H1 (cell line): ENCODE results near the gene ESRRB. TPM values are rescaled to one million over a fixed set of nuclear protein-coding genes. Genes with fewer than 3 reads are reported as not detected.
A peak's percentile ranks its signal among the peaks of the same experiment; 100 is the strongest.

Experiments used
- CTCF ChIA-PET: fragments of 300-600 bp; sonication (Branson Sonifier 250); formaldehyde crosslinking; loops from one replicate; lab custom pipeline; 2021; ENCODE audit not compliant: partially characterized antibody; lab: Charles Lee
- POLR2A ChIA-PET: fragments of 300-600 bp; sonication (Branson Sonifier 250); formaldehyde crosslinking; loops from one replicate; lab custom pipeline; 2021; ENCODE audit warnings: inconsistent platforms; ENCODE audit not compliant: partially characterized antibody; lab: Charles Lee
- DNase-seq, 2 experiments: peaks; one replicate each; pipeline versions ENCODE4 v3.0.0 to v3.0.0-alpha.2; 2010 to 2022; ENCODE audit warnings: low spot score in 2 of 2, low read depth in 1 of 2, mixed read lengths in 1 of 2
- FAIRE-seq: peaks from 2 replicates; lab custom pipeline; 2011; peaks lifted over from hg19 to GRCh38; lab: Jason Lieb, UNC
- H2AFZ ChIP-seq: 2 replicates; pipeline ENCODE4 v1.8.1; 2012; ENCODE audit warnings: low read length, inconsistent platforms
- H2AK5ac ChIP-seq: 2 replicates; pipeline ENCODE4 v1.6.1; 2013; ENCODE audit warnings: low read depth, low read length
- H2BK120ac ChIP-seq: replicated peaks from 2 replicates; pipeline ENCODE3; 2013; ENCODE audit warnings: low read depth, low read length, inconsistent platforms
- H2BK12ac ChIP-seq: 2 replicates; pipeline ENCODE4 v1.6.1; 2013; ENCODE audit warnings: low read depth, low read length
- H2BK15ac ChIP-seq: 2 replicates; pipeline ENCODE4 v1.6.1; 2013; ENCODE audit warnings: low read length
- H2BK20ac ChIP-seq: 2 replicates; pipeline ENCODE4 v1.6.1; 2013; ENCODE audit warnings: low read length
- H2BK5ac ChIP-seq: 2 replicates; pipeline ENCODE4 v1.6.1; 2013; ENCODE audit warnings: low read depth, low read length
- H3K14ac ChIP-seq: 2 replicates; pipeline ENCODE4 v1.6.1; 2013; ENCODE audit warnings: inconsistent platforms; ENCODE audit not compliant: insufficient read length
- H3K18ac ChIP-seq: 2 replicates; pipeline ENCODE4 v1.6.1; 2013; ENCODE audit warnings: low read length; ENCODE audit errors: extremely low read depth
- H3K23ac ChIP-seq: 2 replicates; pipeline ENCODE4 v1.6.1; 2013; ENCODE audit warnings: inconsistent platforms; ENCODE audit not compliant: insufficient read length
- H3K23me2 ChIP-seq: 2 replicates; pipeline ENCODE4 v1.6.1; 2013; ENCODE audit warnings: low read depth, low read length
- H3K27ac ChIP-seq: 2 replicates; pipeline ENCODE4 v1.6.1; 2011; ENCODE audit warnings: low read depth, low read length, inconsistent platforms
- H3K27me3 ChIP-seq, 4 experiments: replicated peaks in 1 of 4; 1 replicate in 1 of 4; 2 replicates in 3 of 4; pipeline versions ENCODE4 v1.6.1 to v1.8.1; 2011 to 2013; ENCODE audit warnings: low read length in 3 of 4, mild to moderate bottlenecking in 3 of 4, inconsistent platforms in 2 of 4, mixed read lengths in 2 of 4, moderate library complexity in 1 of 4; ENCODE audit not compliant: control insufficient read depth in 3 of 4, insufficient read depth in 3 of 4; ENCODE audit errors: extremely low read depth in 1 of 4
- H3K36me3 ChIP-seq, 4 experiments: 2 replicates each; pipeline versions ENCODE4 v1.6.1 to v1.8.1; 2011 to 2013; ENCODE audit warnings: mild to moderate bottlenecking in 4 of 4, low read length in 3 of 4, moderate library complexity in 2 of 4, control low read depth in 1 of 4, inconsistent platforms in 1 of 4; ENCODE audit not compliant: insufficient read depth in 4 of 4, control insufficient read depth in 2 of 4
- H3K4ac ChIP-seq: replicated peaks from 2 replicates; pipeline ENCODE3; 2013; ENCODE audit warnings: low read length, low read depth, mixed read lengths, inconsistent platforms; ENCODE audit not compliant: insufficient read length
- H3K4me1 ChIP-seq, 4 experiments: replicated peaks in 1 of 4; 1 replicate in 1 of 4; 2 replicates in 3 of 4; pipeline versions ENCODE4 v1.6.1 to v1.8.1; 2011 to 2013; ENCODE audit warnings: low read length in 3 of 4, inconsistent platforms in 2 of 4, mixed read lengths in 1 of 4; ENCODE audit not compliant: insufficient read depth in 4 of 4, control insufficient read depth in 3 of 4
- H3K4me2 ChIP-seq, 2 experiments: 2 replicates each; pipeline versions ENCODE4 v1.6.1 to v1.8.1; 2011 to 2013; ENCODE audit warnings: low read depth in 2 of 2, low read length in 2 of 2, control low read depth in 1 of 2, inconsistent platforms in 1 of 2, mild to moderate bottlenecking in 1 of 2; ENCODE audit not compliant: insufficient read depth in 1 of 2
- H3K4me3 ChIP-seq, 4 experiments: fragments of 200-600, 300-600 bp in 1 of 4; sonication (generic), shearing (Covaris generic), sonication (Bioruptor Twin) in 1 of 4; 2 replicates each; pipeline versions ENCODE4 v1.5.1 to v1.8.1; 2011 to 2016; ENCODE audit warnings: low read length in 4 of 4, low read depth in 3 of 4, control low read depth in 2 of 4, inconsistent platforms in 2 of 4, mild to moderate bottlenecking in 2 of 4, mixed read lengths in 1 of 4, moderate library complexity in 1 of 4; ENCODE audit not compliant: insufficient read depth in 2 of 4; ENCODE audit errors: extremely low read depth in 1 of 4
- H3K56ac ChIP-seq: replicated peaks from 2 replicates; pipeline ENCODE3; 2013; ENCODE audit warnings: low read depth, mild to moderate bottlenecking, mixed read lengths, low read length, inconsistent platforms; ENCODE audit not compliant: insufficient read length
- H3K79me1 ChIP-seq: 2 replicates; pipeline ENCODE4 v1.6.1; 2013; ENCODE audit warnings: low read depth, low read length, control low read depth
- H3K79me2 ChIP-seq, 2 experiments: 2 replicates each; pipeline versions ENCODE4 v1.6.1 to v1.8.1; 2012 to 2013; ENCODE audit warnings: low read length in 2 of 2, mild to moderate bottlenecking in 2 of 2, inconsistent platforms in 1 of 2; ENCODE audit not compliant: insufficient read depth in 2 of 2, control insufficient read depth in 1 of 2
- H3K9ac ChIP-seq, 4 experiments: replicated peaks in 1 of 4; 1 replicate in 1 of 4; 2 replicates in 3 of 4; pipeline versions ENCODE4 v1.6.1 to v1.8.1; 2011 to 2013; ENCODE audit warnings: low read depth in 3 of 4, low read length in 3 of 4, control low read depth in 2 of 4, mild to moderate bottlenecking in 2 of 4, moderate library complexity in 2 of 4, inconsistent platforms in 1 of 4; ENCODE audit errors: extremely low read depth in 1 of 4
- H3K9me3 ChIP-seq, 2 experiments: 2 replicates each; pipeline versions ENCODE4 v1.6.1 to v1.8.1; 2012 to 2013; ENCODE audit warnings: mild to moderate bottlenecking in 2 of 2, moderate library complexity in 2 of 2, control low read depth in 1 of 2, inconsistent platforms in 1 of 2, low read depth in 1 of 2, low read length in 1 of 2, mixed read lengths in 1 of 2; ENCODE audit not compliant: insufficient read depth in 2 of 2
- H4K20me1 ChIP-seq, 2 experiments: replicated peaks in 1 of 2; 2 replicates each; pipeline versions ENCODE3 to v1.8.1; 2011 to 2013; ENCODE audit warnings: inconsistent platforms in 2 of 2, low read length in 2 of 2, mild to moderate bottlenecking in 1 of 2; ENCODE audit not compliant: insufficient read depth in 2 of 2, control insufficient read depth in 1 of 2
- H4K5ac ChIP-seq: 2 replicates; pipeline ENCODE4 v1.6.1; 2013; ENCODE audit warnings: low read length, low read depth, mixed read lengths, inconsistent platforms; ENCODE audit not compliant: insufficient read length
- H4K8ac ChIP-seq: 2 replicates; pipeline ENCODE4 v1.8.0; 2013; ENCODE audit warnings: mild to moderate bottlenecking, moderate library complexity, low read length, inconsistent platforms; ENCODE audit not compliant: insufficient read depth; ENCODE audit errors: extremely low read depth
- H4K91ac ChIP-seq: replicated peaks from 2 replicates; pipeline ENCODE3; 2013; ENCODE audit warnings: low read length, mixed read lengths, inconsistent platforms; ENCODE audit not compliant: insufficient read length
- BACH1 ChIP-seq: IDR thresholded peaks from 2 replicates; pipeline ENCODE4 v1.6.1; 2012; ENCODE audit warnings: low read length, improper control_type of control experiment
- CTCF ChIP-seq, 3 experiments: IDR thresholded peaks; 1 replicate in 2 of 3; 2 replicates in 1 of 3; pipeline versions ENCODE4 v1.5.1 to v1.6.1; 2011; ENCODE audit warnings: low read length in 3 of 3, mild to moderate bottlenecking in 3 of 3, inconsistent platforms in 2 of 3, low read depth in 1 of 3, moderate library complexity in 1 of 3; ENCODE audit not compliant: insufficient read depth in 1 of 3; ENCODE audit errors: control extremely low read depth in 1 of 3
- KDM1A ChIP-seq: fragments of 200-600, 300-600 bp; sonication (generic); IDR thresholded peaks from 2 replicates; pipeline ENCODE4 v1.7.1; 2016; ENCODE audit warnings: mild to moderate bottlenecking, low read length, borderline replicate concordance
- POLR2A ChIP-seq, 2 experiments: IDR thresholded peaks; 1 replicate in 1 of 2; 2 replicates in 1 of 2; pipeline ENCODE4 v1.6.1; 2011; ENCODE audit warnings: low read depth in 2 of 2, low read length in 2 of 2, mild to moderate bottlenecking in 2 of 2; ENCODE audit errors: control extremely low read depth in 1 of 2
- RAD21 ChIP-seq, 2 experiments: IDR thresholded peaks in 1 of 2; conservative IDR thresholded peaks in 1 of 2; 2 replicates each; pipeline ENCODE4 v1.6.1; 2011; ENCODE audit warnings: low read depth in 2 of 2, low read length in 2 of 2, improper control_type of control experiment in 1 of 2, inconsistent platforms in 1 of 2, mild to moderate bottlenecking in 1 of 2, moderate library complexity in 1 of 2
- WGBS, 2 experiments: shearing (Covaris generic) in 1 of 2; methylation state at CpG; one replicate each; pipeline versions ENCODE4 v1.1.6 to v1.1.7; 2013 to 2015; ENCODE audit warnings: low lambda C conversion rate in 2 of 2, mixed read lengths in 2 of 2, inconsistent platforms in 1 of 2, low coverage in 1 of 2, missing lambda C conversion rate in 1 of 2; ENCODE audit not compliant: insufficient replicate concordance in 2 of 2, insufficient coverage in 1 of 2, insufficient read length in 1 of 2; ENCODE audit errors: extremely low coverage in 1 of 2, missing lambda C conversion rate in 1 of 2; 5-methylcytosine and 5-hydroxymethylcytosine counted together
- polyA plus RNA-seq, 7 experiments: library from polyadenylated mRNA; depleted of rRNA in 3 of 7; stranded (reverse) in 5 of 7; unstranded in 2 of 7; fragments of >200 nt in 5 of 7; fragments of 200-250 nt in 2 of 7; gene quantifications; 1 replicate in 5 of 7; 2 replicates in 1 of 7; 4 replicates in 1 of 7; pipeline versions ENCODE4 v1.2.1 to v1.2.3, GENCODE V29; 2011 to 2013; ENCODE audit warnings: missing spikeins in 2 of 7, mixed read lengths in 2 of 7
- total RNA-seq: library from RNA; stranded (reverse); fragmentation: NEBNext Ultra II Directional; extraction: Animal tissue kit (Norgen Biotek cat#: 25700); gene quantifications from 2 replicates; pipeline ENCODE4 v1.2.1, GENCODE V29; 2021

The ESRRB gene
- total and polyA plus RNA-seq, 2 of the 8 experiments (the other 6 are each of a cell fraction or from before 2014, with no cell fraction given): 0.29 to 0.45 TPM

GRCh38 chr14:76497550-76498462 is 121.9 kb downstream of the ESRRB start:
- no peaks in the 10 kb centered on the region for H4K20me1 ChIP-seq
- H3K14ac ChIP-seq: no peak overlapping the region
- H4K5ac ChIP-seq: no peak overlapping the region
- peak; percentile 46 to 51 (median 47) for TF ChIP-seq CTCF (IDR thresholded peaks at IDR 0.05; ENCODE audit: control extremely low read depth in 1 of 3, insufficient read depth in 1 of 3, low read depth in 1 of 3, low read length in 3 of 3)
- TF ChIP-seq POLR2A (IDR thresholded peaks at IDR 0.05; ENCODE audit: control extremely low read depth in 1 of 2, low read depth in 2 of 2, low read length in 2 of 2): no peak
- TF ChIP-seq KDM1A: peak; percentile 92; the same call in 1 of the 2 replicates
- no peak for TF ChIP-seq BACH1
- peak; percentile 67 to 73 for TF ChIP-seq RAD21 (IDR thresholded peaks at IDR 0.05 in 1 of 2, conservative IDR thresholded peaks at IDR 0.05 in 1 of 2; ENCODE audit: low read depth in 2 of 2, low read length in 2 of 2)
- no peak overlapping the region for H3K4me2 ChIP-seq
- no peak overlapping the region for H2AFZ ChIP-seq
- no peak overlapping the region for H2BK15ac ChIP-seq
- no peaks in the 10 kb centered on the region for H3K9me3 ChIP-seq
- no peak overlapping the region for H2AK5ac ChIP-seq
- no peak overlapping the region for H2BK12ac ChIP-seq
- CTCF ChIA-PET: interaction anchor here (0.5 to 6.9 kb wide), 26 partner anchors 12 to 447 kb away, joined by 3 to 87 read pairs (median 4); no protein-coding TSS in a partner anchor
- no peak overlapping the region for H3K27ac ChIP-seq
- no peaks in the 10 kb centered on the region for H3K4me1 ChIP-seq
- 88% methylated on average over 18 of the region's 19 CpGs; no CpG with 5 or more reads in 1 of the 2 experiments for WGBS, 2 experiments
- H4K8ac ChIP-seq: no peak overlapping the region
- H3K23ac ChIP-seq: no peak overlapping the region
- H3K4me3 ChIP-seq: no peak overlapping the region
- H2BK20ac ChIP-seq: no peak overlapping the region
- H3K56ac ChIP-seq: no peak overlapping the region
- no peak overlapping the region for H3K18ac ChIP-seq
- H3K23me2 ChIP-seq: no peaks in the 10 kb centered on the region
- FAIRE-seq: no peak
- H3K36me3 ChIP-seq: no peaks in the 10 kb centered on the region; a peak in 1 of 8 replicates
- H4K91ac ChIP-seq: peak overlapping the region; percentile 1
- H3K79me2 ChIP-seq: no peaks in the 10 kb centered on the region
- no peak overlapping the region for H3K4ac ChIP-seq
- H3K79me1 ChIP-seq: no peaks in the 10 kb centered on the region
- no peaks in the 10 kb centered on the region for H3K27me3 ChIP-seq
- H3K9ac ChIP-seq: no peak overlapping the region
- POLR2A ChIA-PET: interaction anchor here (0.6 kb wide), 1 partner anchor 176 kb away, joined by 3 read pairs; no protein-coding TSS in a partner anchor
- no peak overlapping the region for H2BK120ac ChIP-seq
- DNase-seq: no peak
- no peak overlapping the region for H2BK5ac ChIP-seq
